Testis (tissue), 3 donors: ENCODE results near the gene HLF. TPM values are rescaled to one million over a fixed set of nuclear protein-coding genes. Genes with fewer than 3 reads are reported as not detected.

Source experiments
- DNase-seq: peaks from one replicate; pipeline ENCODE4 v3.0.0-alpha.2; 2019
- H3K27ac ChIP-seq, 2 donors: fragments of 200-600 bp; sonication (generic); one replicate each; pipeline ENCODE4 v1.5.1; 2019
- H3K27me3 ChIP-seq: fragments of 200-600 bp; sonication (generic); one replicate; pipeline ENCODE4 v1.5.1; 2019
- H3K36me3 ChIP-seq: fragments of 200-600 bp; sonication (generic); one replicate; pipeline ENCODE4 v1.5.1; 2017; ENCODE audit warnings: low read depth; ENCODE audit errors: missing control alignments
- H3K4me1 ChIP-seq: fragments of 200-600 bp; sonication (generic); one replicate; pipeline ENCODE4 v1.5.1; 2019
- H3K4me3 ChIP-seq, 2 donors: fragments of 200-600 bp; sonication (generic); one replicate each; pipeline ENCODE4 v1.5.1; 2017 to 2019
- H3K9me3 ChIP-seq: fragments of 200-600 bp; sonication (generic); one replicate; pipeline ENCODE4 v1.5.1; 2017
- POLR2A ChIP-seq: fragments of 450-650 bp; IDR thresholded peaks from one replicate; pipeline ENCODE4 v1.6.1; 2017; ENCODE audit warnings: antibody characterized with exemption, mild to moderate bottlenecking, moderate library complexity
- WGBS, 2 donors: methylation state at CpG; one replicate each; pipeline ENCODE4 v1.1.5; 2018; 5-methylcytosine and 5-hydroxymethylcytosine counted together
- intact Hi-C: fragments of 100-400 bp; cut with DNase I; formaldehyde crosslinking; loops from one replicate; pipeline ENCODE4 v1.15.1; 2023; ENCODE audit warnings: low total_unique reads
- polyA plus RNA-seq: library from polyadenylated mRNA; stranded (reverse); fragments of 350-450 nt; fragmentation: Illumina TruSeq; extraction: RNeasy Lipid Tissue Mini Kit (QIAGEN cat#74804); gene quantifications from one replicate; pipeline ENCODE4 v1.2.3, GENCODE V29; 2014; ENCODE audit warnings: low read depth, low replicate concordance; ENCODE audit not compliant: insufficient read depth
- total RNA-seq, 2 donors: library from RNA; depleted of rRNA; stranded (reverse); fragments of >200 nt; gene quantifications; one replicate each; pipeline ENCODE4 v1.2.3, GENCODE V29; 2016
- TF ChIP-seq, protein P1 (sequence below), 3 experiments: fragments of 450-650 bp in 2 of 3; fragments of 200-600 bp in 1 of 3; sonication (generic) in 1 of 3; IDR thresholded peaks; one replicate each; pipeline ENCODE4 v1.5.1; 2016 to 2019; ENCODE audit warnings: antibody characterized with exemption in 3 of 3, mild to moderate bottlenecking in 2 of 3, moderate library complexity in 1 of 3

HLF gene
- total and polyA plus RNA-seq, 3 donors from 2014 or later, result 7.0 to 23.4 (median 14.5) TPM

DNA sequence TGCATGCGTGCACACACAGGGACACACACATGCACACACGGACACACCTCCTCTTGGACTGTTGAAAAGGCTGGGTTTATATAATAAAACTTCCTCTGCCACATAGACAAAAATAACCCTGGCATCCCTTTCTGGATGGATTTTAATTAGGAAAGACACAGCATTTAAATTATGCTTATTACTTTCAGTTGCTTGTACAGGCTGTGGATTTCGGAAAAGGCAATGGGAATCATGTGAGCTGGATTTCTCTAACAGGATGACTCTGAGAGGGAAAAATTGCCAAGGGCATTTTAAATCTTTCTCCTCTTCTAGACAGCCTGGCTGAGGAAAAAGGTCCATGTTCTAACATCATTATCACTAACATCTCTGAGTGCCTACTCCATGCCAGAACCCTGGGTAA lies 75.9 kb downstream of the HLF start:
- Histone ChIP-seq H3K27me3 (no peaks in the 10 kb centered on the region), H3K4me1 (peaks cover 4% of the 10 kb centered on the region), H3K27ac (no peak overlapping the region), H3K36me3 (no peaks in the 10 kb centered on the region), H3K9me3 (no peaks in the 10 kb centered on the region), H3K4me3 (no peak overlapping the region)
- no peak for TF ChIP-seq POLR2A
- TF ChIP-seq, protein P1, sequence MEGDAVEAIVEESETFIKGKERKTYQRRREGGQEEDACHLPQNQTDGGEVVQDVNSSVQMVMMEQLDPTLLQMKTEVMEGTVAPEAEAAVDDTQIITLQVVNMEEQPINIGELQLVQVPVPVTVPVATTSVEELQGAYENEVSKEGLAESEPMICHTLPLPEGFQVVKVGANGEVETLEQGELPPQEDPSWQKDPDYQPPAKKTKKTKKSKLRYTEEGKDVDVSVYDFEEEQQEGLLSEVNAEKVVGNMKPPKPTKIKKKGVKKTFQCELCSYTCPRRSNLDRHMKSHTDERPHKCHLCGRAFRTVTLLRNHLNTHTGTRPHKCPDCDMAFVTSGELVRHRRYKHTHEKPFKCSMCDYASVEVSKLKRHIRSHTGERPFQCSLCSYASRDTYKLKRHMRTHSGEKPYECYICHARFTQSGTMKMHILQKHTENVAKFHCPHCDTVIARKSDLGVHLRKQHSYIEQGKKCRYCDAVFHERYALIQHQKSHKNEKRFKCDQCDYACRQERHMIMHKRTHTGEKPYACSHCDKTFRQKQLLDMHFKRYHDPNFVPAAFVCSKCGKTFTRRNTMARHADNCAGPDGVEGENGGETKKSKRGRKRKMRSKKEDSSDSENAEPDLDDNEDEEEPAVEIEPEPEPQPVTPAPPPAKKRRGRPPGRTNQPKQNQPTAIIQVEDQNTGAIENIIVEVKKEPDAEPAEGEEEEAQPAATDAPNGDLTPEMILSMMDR (IDR thresholded peaks at IDR 0.05), result no peak
- 81 to 87% methylated on average over 3 of the region's 3 CpGs for WGBS, 2 donors
- intact Hi-C loops, result no loop called here
- DNase-seq, result no peak

DNA sequence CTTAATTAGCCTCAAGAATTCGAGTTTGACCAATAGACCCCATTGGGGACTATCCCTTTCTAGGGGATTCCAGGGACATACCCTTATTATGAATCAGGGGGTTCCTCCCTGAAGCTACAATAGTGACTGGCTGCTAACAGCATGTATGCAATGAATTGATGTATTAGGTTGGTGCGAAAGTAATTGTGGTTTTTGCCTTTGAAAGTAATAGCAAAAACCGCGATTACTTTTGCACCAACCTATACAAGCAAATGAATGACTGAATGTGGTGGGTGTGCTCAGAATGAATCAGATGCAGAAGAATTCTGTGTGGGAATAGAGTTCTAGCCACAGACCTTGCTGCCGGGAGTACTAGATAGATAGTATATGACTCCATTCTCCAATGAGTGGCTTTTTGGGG lies 76.7 kb downstream of the HLF start:
- no peak for TF ChIP-seq POLR2A
- TF ChIP-seq, protein P1 (IDR thresholded peaks at IDR 0.05), result no peak
- no peak for DNase-seq
- Histone ChIP-seq H3K9me3 (no peaks in the 10 kb centered on the region), H3K4me1 (peaks cover 4% of the 10 kb centered on the region), H3K27me3 (no peaks in the 10 kb centered on the region), H3K27ac (no peak overlapping the region), H3K4me3 (no peak overlapping the region), H3K36me3 (no peaks in the 10 kb centered on the region)
- WGBS, 2 donors, result 87 to 93% methylated on average over 5 of the region's 5 CpGs
- intact Hi-C loops, result no loop called here

DNA sequence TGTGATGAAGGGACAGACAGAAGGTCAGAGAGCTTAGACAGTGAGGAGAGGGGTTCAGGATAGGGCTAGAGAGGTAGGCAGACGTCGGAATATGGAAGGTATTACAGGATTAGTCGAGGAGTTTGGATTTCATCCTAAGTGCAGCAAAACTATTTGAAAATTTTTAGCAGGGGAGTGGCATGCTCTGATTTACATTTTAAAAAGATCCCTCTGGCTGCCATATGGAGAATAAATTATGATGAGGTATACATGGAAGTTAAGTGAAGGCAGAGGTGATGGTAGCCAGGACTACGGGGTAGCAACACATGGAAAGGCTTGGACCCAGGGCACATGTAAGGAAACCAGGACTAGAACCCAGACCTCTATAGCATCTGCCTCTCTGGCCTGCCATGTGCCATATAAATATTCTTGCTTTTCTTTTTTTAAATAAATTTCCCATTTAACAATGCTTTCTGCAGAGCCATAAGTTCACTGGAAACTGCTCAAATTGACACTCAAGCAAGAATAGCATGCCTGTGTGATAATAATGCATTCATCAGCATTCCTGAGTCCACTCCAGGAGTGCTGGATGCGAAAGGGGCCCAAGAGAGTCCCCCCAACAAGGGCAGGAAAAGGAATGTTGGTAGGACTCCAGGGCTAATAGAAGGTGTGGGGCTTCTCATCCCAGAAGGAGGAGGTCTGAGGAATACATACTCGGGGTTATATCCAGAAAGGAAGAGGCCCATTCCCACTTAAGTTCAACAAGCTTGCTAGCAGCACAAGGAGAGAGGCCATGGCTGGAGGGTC lies 78.2 kb downstream of the HLF start:
- Histone ChIP-seq H3K4me1 (peaks cover 4% of the 10 kb centered on the region), H3K36me3 (no peaks in the 10 kb centered on the region), H3K27ac (no peak overlapping the region), H3K27me3 (no peaks in the 10 kb centered on the region), H3K4me3 (no peak overlapping the region), H3K9me3 (no peaks in the 10 kb centered on the region)
- WGBS, 2 donors, result 86 to 89% methylated on average over 6 of the region's 6 CpGs
- TF ChIP-seq, protein P1 (IDR thresholded peaks at IDR 0.05), result no peak
- TF ChIP-seq POLR2A, result no peak
- no peak for DNase-seq
- intact Hi-C loops, result no loop called here

DNA sequence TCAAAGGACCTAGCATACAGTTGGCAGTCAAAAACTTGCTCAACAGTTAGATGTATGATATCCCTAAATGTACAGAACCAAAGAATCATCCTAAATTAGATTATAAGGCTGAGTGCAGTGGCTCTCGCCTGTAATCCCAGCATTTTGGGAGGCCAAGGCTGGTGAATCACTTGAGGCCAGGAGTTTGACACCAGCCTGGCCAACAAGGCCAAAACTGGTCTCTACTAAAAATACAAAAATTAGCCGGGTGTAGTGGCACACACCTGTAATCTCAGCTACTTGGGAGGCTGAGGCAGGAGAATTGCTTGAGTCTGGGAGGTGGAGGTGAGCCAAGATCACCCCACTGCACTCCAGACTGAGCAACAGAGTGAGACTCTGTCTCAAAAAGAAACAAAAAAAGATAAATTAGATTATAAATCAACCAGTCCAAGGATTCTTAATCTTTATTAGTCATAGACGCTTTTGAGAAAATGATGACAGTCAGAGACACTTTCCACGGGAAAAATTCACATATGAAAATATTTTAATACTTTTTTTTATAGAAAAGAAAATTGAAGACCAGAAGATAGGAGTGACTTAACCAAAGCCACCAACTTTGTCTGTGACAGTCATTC lies 79.2 kb downstream of the HLF start:
- intact Hi-C loops, result no loop called here
- no peak for TF ChIP-seq POLR2A
- TF ChIP-seq, protein P1 (IDR thresholded peaks at IDR 0.05), result no peak

More for the DNA sequence above, 79.2 kb downstream of the HLF start:
- 75 to 84% methylated on average over 4 of the region's 4 CpGs for WGBS, 2 donors
- DNase-seq, result no peak
- H3K36me3 ChIP-seq, result no peaks in the 10 kb centered on the region
- H3K27ac ChIP-seq, result no peak overlapping the region
- H3K4me1 ChIP-seq, result peaks cover 4% of the 10 kb centered on the region
- H3K27me3 ChIP-seq, result no peaks in the 10 kb centered on the region
- no peak overlapping the region for H3K4me3 ChIP-seq
- H3K9me3 ChIP-seq, result no peaks in the 10 kb centered on the region
